ENCODE measurements around the gene TGM4. TPM values are rescaled to one million over a fixed set of nuclear protein-coding genes. Genes with fewer than 3 reads are reported as not detected.

TGM4 gene
- not detected for total RNA-seq (ENCODE audit: unreplicated experiment)
- long read RNA-seq, result 0 reads

DNA sequence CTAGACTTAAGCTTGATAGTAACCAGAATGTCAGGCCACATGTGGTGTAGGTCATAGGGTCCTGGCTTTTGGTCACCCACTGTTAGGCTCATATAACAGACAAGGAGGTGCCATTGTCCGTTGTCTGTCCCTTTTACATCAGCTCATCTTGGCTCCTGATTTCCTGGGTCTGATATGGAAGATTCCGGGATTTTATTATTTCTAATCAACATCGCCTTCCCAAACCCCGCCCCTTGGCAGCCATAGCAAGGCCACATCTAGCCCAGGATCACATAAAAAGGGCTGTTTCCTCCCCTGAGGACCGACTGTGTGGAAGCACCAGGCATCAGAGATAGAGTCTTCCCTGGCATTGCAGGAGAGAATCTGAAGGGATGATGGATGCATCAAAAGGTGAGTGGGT, at the start of gene TGM4:
Gene TGM4 (plus strand): TSS at position 301 of the 400 bp plus-strand sequence. CDS start 71 bp downstream, at position 372.
- no peaks in the 10 kb centered on the region for H3K36me3 Mint-ChIP-seq (ENCODE audit: unreplicated experiment)
- no peaks in the 10 kb centered on the region for H3K9me3 Mint-ChIP-seq (ENCODE audit: unreplicated experiment)
- no peak for DNase-seq
- no peaks in the 10 kb centered on the region for H3K27me3 Mint-ChIP-seq (ENCODE audit: unreplicated experiment)
- no peak within 1 kb of the TSS for H3K4me3 Mint-ChIP-seq (ENCODE audit: unreplicated experiment)
- H3K4me1 Mint-ChIP-seq (ENCODE audit: low read depth, unreplicated experiment), result no peaks in the 10 kb centered on the region
- TF ChIP-seq, protein P1, sequence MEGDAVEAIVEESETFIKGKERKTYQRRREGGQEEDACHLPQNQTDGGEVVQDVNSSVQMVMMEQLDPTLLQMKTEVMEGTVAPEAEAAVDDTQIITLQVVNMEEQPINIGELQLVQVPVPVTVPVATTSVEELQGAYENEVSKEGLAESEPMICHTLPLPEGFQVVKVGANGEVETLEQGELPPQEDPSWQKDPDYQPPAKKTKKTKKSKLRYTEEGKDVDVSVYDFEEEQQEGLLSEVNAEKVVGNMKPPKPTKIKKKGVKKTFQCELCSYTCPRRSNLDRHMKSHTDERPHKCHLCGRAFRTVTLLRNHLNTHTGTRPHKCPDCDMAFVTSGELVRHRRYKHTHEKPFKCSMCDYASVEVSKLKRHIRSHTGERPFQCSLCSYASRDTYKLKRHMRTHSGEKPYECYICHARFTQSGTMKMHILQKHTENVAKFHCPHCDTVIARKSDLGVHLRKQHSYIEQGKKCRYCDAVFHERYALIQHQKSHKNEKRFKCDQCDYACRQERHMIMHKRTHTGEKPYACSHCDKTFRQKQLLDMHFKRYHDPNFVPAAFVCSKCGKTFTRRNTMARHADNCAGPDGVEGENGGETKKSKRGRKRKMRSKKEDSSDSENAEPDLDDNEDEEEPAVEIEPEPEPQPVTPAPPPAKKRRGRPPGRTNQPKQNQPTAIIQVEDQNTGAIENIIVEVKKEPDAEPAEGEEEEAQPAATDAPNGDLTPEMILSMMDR (IDR thresholded peaks at IDR 0.05; ENCODE audit: partially characterized antibody, unreplicated experiment), result no peak
- no peak within 1 kb of the TSS for H3K27ac Mint-ChIP-seq (ENCODE audit: unreplicated experiment)

DNA sequence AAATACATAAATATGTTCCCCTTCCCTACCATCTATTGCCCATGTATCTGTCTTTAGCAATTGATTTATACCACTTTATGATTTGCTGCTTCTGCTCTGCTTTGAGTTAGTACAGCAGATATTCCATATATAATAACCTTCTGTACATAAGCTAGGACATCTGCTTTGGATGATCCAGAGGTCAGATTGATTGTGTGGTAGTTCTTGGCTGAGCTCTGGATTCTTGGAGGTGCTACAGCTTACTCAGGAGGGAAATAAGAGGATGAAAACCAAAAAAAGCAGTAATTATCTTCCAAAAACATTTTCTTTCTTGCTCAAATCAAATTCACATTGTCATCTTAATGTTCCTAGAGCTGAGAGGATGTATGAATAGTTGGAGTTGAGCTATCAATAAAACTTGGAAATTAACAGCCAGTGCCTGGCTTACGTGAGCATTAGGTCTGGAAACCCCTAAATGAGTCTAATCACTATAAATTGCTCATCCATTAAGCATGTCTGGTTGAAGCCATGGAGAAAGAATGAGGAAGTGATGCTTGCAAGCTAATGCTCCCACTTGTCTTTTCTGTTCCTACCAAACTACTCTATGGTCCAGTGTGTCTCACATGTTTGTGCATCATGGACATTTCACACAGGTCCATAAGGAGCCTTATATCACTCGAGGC, 49.0 kb upstream of the TGM4 start:
- TF ChIP-seq, protein P1 (IDR thresholded peaks at IDR 0.05; ENCODE audit: partially characterized antibody, unreplicated experiment), result no peak
- H3K36me3 Mint-ChIP-seq (ENCODE audit: unreplicated experiment), result peaks cover 19% of the 10 kb centered on the region
- H3K27me3 Mint-ChIP-seq (ENCODE audit: unreplicated experiment), result no peaks in the 10 kb centered on the region

GRCh38 chr3:44827196-44827595, 47.2 kb upstream of the TGM4 start:
- H3K4me3 Mint-ChIP-seq (ENCODE audit: unreplicated experiment), result no peak overlapping the region
- peaks cover 14% of the 10 kb centered on the region for H3K36me3 Mint-ChIP-seq (ENCODE audit: unreplicated experiment)
- H3K9me3 Mint-ChIP-seq (ENCODE audit: unreplicated experiment), result peaks cover 4% of the 10 kb centered on the region
- no peak overlapping the region for H3K27ac Mint-ChIP-seq (ENCODE audit: unreplicated experiment)
- TF ChIP-seq, protein P1 (IDR thresholded peaks at IDR 0.05; ENCODE audit: partially characterized antibody, unreplicated experiment), result no peak
- DNase-seq, result no peak
- no peaks in the 10 kb centered on the region for H3K4me1 Mint-ChIP-seq (ENCODE audit: low read depth, unreplicated experiment)
- no peaks in the 10 kb centered on the region for H3K27me3 Mint-ChIP-seq (ENCODE audit: unreplicated experiment)

More for the DNA sequence above, 49.0 kb upstream of the TGM4 start:
- DNase-seq, result no peak
- Mint-ChIP-seq H3K9me3 (ENCODE audit: unreplicated experiment) (peaks cover 8% of the 10 kb centered on the region), H3K4me3 (ENCODE audit: unreplicated experiment) (no peak overlapping the region), H3K27ac (ENCODE audit: unreplicated experiment) (no peak overlapping the region), H3K4me1 (ENCODE audit: low read depth, unreplicated experiment) (no peaks in the 10 kb centered on the region)

- Mint-ChIP-seq H3K27me3 (ENCODE audit: unreplicated experiment) (no peaks in the 10 kb centered on the region), H3K36me3 (ENCODE audit: unreplicated experiment) (peaks cover 5% of the 10 kb centered on the region), H3K4me1 (ENCODE audit: low read depth, unreplicated experiment) (no peaks in the 10 kb centered on the region), H3K4me3 (ENCODE audit: unreplicated experiment) (no peak overlapping the region), H3K27ac (ENCODE audit: unreplicated experiment) (no peak overlapping the region), H3K9me3 (ENCODE audit: unreplicated experiment) (no peaks in the 10 kb centered on the region)
- no peak for DNase-seq
- TF ChIP-seq, protein P1 (IDR thresholded peaks at IDR 0.05; ENCODE audit: partially characterized antibody, unreplicated experiment), result no peak
Observed at GRCh38 chr3:44831232-44831631, 43.2 kb upstream of the TGM4 start.

GRCh38 chr3:44832032-44832431, 42.4 kb upstream of the TGM4 start:
- Mint-ChIP-seq H3K9me3 (ENCODE audit: unreplicated experiment) (no peaks in the 10 kb centered on the region), H3K27me3 (ENCODE audit: unreplicated experiment) (no peaks in the 10 kb centered on the region), H3K27ac (ENCODE audit: unreplicated experiment) (no peak overlapping the region), H3K4me3 (ENCODE audit: unreplicated experiment) (no peak overlapping the region), H3K4me1 (ENCODE audit: low read depth, unreplicated experiment) (no peaks in the 10 kb centered on the region), H3K36me3 (ENCODE audit: unreplicated experiment) (peaks cover 12% of the 10 kb centered on the region)
- TF ChIP-seq, protein P1 (IDR thresholded peaks at IDR 0.05; ENCODE audit: partially characterized antibody, unreplicated experiment), result no peak
- DNase-seq, result no peak
